ENCODE data around the gene INPP5D.

DNA sequence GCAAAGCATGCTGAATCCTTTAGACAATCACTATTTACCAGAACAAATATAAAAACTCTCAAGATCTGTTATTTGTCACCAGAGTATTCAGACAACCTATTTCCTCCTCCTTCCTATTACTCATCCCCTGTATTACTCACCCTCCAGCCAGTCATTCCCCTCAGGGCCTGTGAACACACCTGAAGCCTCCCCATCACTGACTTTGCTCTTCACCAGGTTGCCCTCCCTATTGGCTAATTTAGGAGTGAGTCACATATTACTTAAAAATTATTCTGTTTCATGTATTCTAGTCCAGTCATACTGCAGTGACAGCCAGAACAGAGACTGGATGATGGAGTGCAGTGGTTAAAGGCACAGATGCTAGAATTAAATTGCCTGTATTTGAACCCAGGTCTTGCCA, 187.6 kb downstream of the INPP5D start:
- TF ChIP-seq, protein P1, sequence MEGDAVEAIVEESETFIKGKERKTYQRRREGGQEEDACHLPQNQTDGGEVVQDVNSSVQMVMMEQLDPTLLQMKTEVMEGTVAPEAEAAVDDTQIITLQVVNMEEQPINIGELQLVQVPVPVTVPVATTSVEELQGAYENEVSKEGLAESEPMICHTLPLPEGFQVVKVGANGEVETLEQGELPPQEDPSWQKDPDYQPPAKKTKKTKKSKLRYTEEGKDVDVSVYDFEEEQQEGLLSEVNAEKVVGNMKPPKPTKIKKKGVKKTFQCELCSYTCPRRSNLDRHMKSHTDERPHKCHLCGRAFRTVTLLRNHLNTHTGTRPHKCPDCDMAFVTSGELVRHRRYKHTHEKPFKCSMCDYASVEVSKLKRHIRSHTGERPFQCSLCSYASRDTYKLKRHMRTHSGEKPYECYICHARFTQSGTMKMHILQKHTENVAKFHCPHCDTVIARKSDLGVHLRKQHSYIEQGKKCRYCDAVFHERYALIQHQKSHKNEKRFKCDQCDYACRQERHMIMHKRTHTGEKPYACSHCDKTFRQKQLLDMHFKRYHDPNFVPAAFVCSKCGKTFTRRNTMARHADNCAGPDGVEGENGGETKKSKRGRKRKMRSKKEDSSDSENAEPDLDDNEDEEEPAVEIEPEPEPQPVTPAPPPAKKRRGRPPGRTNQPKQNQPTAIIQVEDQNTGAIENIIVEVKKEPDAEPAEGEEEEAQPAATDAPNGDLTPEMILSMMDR (IDR thresholded peaks at IDR 0.05; ENCODE audit: extremely low read depth in 1 of 2, insufficient read depth in 1 of 2, low read depth in 1 of 2, low read length in 2 of 2), result no peak
- TF ChIP-seq GATA2 (IDR thresholded peaks at IDR 0.05; ENCODE audit: insufficient read depth, insufficient read length, low read depth, low read length) (no peak), MYC (IDR thresholded peaks at IDR 0.05; ENCODE audit: low read depth, low read length) (no peak), POLR2AphosphoS5 (IDR thresholded peaks at IDR 0.05; ENCODE audit: insufficient read depth, low read depth, low read length) (no peak), JUN (IDR thresholded peaks at IDR 0.05; ENCODE audit: borderline replicate concordance, insufficient read depth, insufficient read length, low read depth) (peak; percentile 47), POLR2A (IDR thresholded peaks at IDR 0.05; ENCODE audit: low read depth, low read length) (no peak), MAX (IDR thresholded peaks at IDR 0.05; ENCODE audit: insufficient read depth, insufficient read length) (no peak)

Data from endothelial cell of umbilical vein (primary cell).